Type B pancreatic cell (in vitro differentiated cells): ENCODE measurements around the gene TTC28. TPM values are rescaled to one million over a fixed set of nuclear protein-coding genes. Genes with fewer than 3 reads are reported as not detected.

ENCODE experiments used
- DNase-seq: peaks from one replicate; pipeline ENCODE4 v3.0.0; 2021; ENCODE audit warnings: mixed read lengths; ENCODE audit not compliant: unreplicated experiment; ENCODE audit errors: extremely low spot score
- H3K27ac Mint-ChIP-seq: 2 replicates; pipeline ENCODE4 v1.8.0; 2021; ENCODE audit warnings: mild to moderate bottlenecking, mixed read lengths
- H3K27me3 Mint-ChIP-seq: 2 replicates; pipeline ENCODE4 v1.8.0; 2021; ENCODE audit warnings: mixed read lengths
- H3K36me3 Mint-ChIP-seq: 2 replicates; pipeline ENCODE4 v1.8.0; 2021; ENCODE audit warnings: mixed read lengths
- H3K4me1 Mint-ChIP-seq: one replicate; pipeline ENCODE4 v1.8.0; 2021; ENCODE audit warnings: mixed read lengths; ENCODE audit not compliant: unreplicated experiment
- H3K4me3 Mint-ChIP-seq: 2 replicates; pipeline ENCODE4 v1.8.0; 2021; ENCODE audit warnings: mild to moderate bottlenecking, mixed read lengths
- H3K9me3 Mint-ChIP-seq: 2 replicates; pipeline ENCODE4 v1.8.0; 2021; ENCODE audit warnings: mixed read lengths
- total RNA-seq: library from RNA; stranded (reverse); gene quantifications from 2 replicates; pipeline ENCODE4 v1.2.1, GENCODE V29; 2021; ENCODE audit warnings: low replicate concordance
- TF ChIP-seq, protein P1 (sequence below): fragments of 200-600 bp; sonication (generic); conservative IDR thresholded peaks from 2 replicates; pipeline ENCODE4 v1.5.0; 2021; ENCODE audit warnings: antibody characterized with exemption, mild to moderate bottlenecking

Gene TTC28
- total RNA-seq, 1 donor from 2014 or later: 59.2 TPM

DNA sequence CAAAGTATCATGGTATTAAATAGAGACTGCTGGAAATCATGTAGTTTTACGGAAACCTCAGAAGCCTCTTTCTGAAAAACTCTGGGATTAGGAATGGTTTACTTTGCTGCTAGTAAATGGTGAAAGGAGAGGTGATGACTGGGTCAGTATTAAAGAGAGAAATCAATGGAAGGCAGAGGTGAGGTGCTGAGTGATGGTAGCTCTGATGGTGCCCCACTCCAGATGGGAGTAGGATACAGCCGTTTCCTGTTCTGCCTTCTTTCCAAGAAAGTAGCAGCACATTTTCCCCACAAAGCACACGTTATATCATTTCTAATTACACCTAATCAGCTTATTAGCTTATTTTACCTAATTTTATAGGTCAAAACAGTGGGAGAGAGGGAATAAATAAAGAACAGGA is 493.0 kb downstream of the TTC28 start:
- no peak for DNase-seq
- Mint-ChIP-seq H3K36me3 (peaks cover 5% of the 10 kb centered on the region), H3K27me3 (no peaks in the 10 kb centered on the region), H3K4me1 (peaks cover 19% of the 10 kb centered on the region), H3K9me3 (no peaks in the 10 kb centered on the region), H3K27ac (no peak overlapping the region), H3K4me3 (no peak overlapping the region)
- TF ChIP-seq, protein P1, sequence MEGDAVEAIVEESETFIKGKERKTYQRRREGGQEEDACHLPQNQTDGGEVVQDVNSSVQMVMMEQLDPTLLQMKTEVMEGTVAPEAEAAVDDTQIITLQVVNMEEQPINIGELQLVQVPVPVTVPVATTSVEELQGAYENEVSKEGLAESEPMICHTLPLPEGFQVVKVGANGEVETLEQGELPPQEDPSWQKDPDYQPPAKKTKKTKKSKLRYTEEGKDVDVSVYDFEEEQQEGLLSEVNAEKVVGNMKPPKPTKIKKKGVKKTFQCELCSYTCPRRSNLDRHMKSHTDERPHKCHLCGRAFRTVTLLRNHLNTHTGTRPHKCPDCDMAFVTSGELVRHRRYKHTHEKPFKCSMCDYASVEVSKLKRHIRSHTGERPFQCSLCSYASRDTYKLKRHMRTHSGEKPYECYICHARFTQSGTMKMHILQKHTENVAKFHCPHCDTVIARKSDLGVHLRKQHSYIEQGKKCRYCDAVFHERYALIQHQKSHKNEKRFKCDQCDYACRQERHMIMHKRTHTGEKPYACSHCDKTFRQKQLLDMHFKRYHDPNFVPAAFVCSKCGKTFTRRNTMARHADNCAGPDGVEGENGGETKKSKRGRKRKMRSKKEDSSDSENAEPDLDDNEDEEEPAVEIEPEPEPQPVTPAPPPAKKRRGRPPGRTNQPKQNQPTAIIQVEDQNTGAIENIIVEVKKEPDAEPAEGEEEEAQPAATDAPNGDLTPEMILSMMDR: no peak

DNA sequence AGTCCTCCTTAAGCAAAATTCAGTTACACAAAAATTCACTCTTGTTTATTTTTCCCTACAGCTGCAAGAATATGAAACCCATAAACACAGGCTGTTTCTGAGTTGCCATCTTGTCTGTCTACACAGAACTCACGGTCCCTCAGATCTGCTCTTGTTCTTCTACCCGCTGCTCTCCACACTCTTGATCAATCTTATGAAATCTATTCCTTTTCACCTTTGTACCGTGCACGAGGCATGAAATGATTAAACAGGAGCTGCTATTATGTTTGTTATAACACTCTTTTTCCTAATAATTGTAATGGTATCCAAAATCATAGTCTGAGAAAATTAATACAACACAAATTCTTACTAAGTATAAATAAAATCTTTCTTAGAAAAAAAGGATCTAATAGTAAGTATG is 494.5 kb downstream of the TTC28 start:
- no peaks in the 10 kb centered on the region for H3K36me3 Mint-ChIP-seq
- H3K4me1 Mint-ChIP-seq: peaks cover 24% of the 10 kb centered on the region
- no peaks in the 10 kb centered on the region for H3K9me3 Mint-ChIP-seq
- no peak overlapping the region for H3K27ac Mint-ChIP-seq
- no peak for DNase-seq
- TF ChIP-seq, protein P1: no peak
- no peak overlapping the region for H3K4me3 Mint-ChIP-seq
- no peaks in the 10 kb centered on the region for H3K27me3 Mint-ChIP-seq

DNA sequence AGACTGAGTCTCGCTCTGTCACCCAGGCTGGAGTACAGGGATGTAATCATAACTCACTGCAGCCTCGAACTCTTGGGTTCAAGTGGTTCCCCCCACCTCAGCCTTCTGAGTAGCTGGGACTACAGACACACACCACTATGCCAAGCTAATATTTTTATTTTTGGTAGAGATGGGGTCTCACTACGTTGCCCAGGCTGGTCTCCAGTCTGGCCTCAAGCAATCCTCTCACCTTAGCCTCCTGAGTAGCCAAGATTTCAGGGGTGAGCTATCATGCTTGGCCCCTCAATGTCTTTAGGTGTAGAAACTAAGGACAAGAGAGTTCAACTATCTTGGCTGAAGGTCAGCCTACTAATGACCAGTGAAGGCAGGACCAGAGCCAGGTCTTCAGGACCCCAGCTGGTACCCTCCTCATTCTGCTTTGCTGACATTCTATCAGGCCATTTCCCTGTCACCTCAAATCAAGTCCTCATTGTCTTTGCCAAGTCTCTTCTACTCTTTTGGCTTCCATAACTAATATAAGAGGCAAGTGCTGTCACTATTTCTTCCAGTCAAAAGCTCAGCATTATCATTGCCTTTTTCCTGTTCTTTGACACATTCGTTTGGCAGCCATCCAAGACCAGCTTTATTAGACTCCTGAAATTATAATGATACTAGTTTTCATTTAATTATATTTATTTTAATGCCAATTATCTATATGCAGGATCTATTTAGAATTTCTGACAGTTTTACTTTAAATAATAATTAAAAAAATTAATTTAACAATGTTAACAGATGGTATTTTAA is 496.4 kb downstream of the TTC28 start:
- Mint-ChIP-seq H3K27ac (no peak overlapping the region), H3K9me3 (peaks cover 3% of the 10 kb centered on the region), H3K4me1 (peaks cover 24% of the 10 kb centered on the region), H3K36me3 (no peaks in the 10 kb centered on the region), H3K27me3 (no peaks in the 10 kb centered on the region), H3K4me3 (no peak overlapping the region)
- DNase-seq: no peak
- TF ChIP-seq, protein P1: no peak

DNA sequence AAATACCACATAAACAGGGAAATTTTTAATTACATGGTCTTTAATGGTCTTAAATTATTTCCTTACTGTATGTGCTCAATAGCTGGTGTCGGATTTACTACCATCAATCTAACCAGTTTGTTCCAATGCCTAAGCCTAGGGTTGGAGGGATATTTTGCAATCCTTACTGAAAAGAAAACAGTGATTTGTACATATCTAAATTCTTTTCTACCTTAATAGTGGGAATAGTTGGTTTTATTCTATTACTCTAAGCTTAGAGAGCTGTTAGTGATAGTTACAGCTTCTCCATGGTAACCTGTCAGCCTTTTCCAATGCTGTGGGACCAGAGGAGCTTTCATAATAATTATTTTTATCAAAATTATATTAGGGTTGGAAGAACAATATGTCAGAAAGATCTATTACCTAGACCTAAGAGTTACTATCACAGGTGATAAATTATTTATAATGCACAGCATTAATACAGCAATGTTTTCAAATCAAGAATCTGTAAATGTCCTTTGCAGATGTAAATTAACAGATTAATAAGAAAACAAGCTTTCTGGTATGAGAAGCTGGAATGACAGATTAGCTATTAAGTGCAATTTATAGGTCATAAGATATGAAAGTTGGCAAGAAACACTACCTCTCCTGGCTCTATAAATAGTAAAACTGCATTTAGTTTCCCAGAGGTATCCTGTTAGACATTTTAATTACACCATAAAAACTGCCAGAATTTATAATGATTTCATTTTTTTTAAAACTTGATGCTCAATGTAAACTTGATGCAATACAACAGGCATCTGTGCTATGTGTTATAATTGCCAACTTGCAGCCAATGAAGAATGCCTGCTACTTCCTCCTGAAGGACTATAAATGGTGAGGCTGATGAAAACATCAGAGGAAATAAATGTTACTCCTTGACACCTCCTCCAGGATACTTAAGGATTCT is 498.6 kb downstream of the TTC28 start:
- H3K36me3 Mint-ChIP-seq: peaks cover 3% of the 10 kb centered on the region
- H3K27me3 Mint-ChIP-seq: peaks cover 4% of the 10 kb centered on the region
- peaks cover 10% of the 10 kb centered on the region for H3K4me1 Mint-ChIP-seq
- peaks cover 3% of the 10 kb centered on the region for H3K9me3 Mint-ChIP-seq
- DNase-seq: no peak
- TF ChIP-seq, protein P1: no peak
- no peak overlapping the region for H3K4me3 Mint-ChIP-seq
- no peak overlapping the region for H3K27ac Mint-ChIP-seq

DNA sequence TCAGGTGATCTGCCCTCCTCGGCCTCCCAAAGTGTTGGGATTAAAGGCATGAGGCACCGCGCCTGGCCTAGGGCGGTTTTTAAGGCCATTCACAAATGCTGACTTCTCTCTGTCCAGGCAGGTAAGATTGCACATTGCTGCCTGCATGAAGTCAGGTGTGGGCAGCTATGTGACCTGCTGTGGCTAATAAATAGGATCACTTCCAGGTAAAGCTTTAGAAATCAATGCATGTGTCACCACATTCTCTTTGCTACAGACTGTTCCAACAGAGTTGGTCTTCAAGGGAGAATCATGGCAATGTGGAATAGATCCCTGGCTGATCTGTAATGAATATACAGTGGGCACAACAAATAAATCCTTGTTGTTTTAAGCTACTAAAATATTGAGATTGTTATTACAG is 500.2 kb downstream of the TTC28 start:
- H3K9me3 Mint-ChIP-seq: peaks cover 3% of the 10 kb centered on the region

More for the DNA sequence above, 500.2 kb downstream of the TTC28 start:
- no peak for DNase-seq
- no peak overlapping the region for H3K27ac Mint-ChIP-seq
- H3K4me1 Mint-ChIP-seq: peaks cover 10% of the 10 kb centered on the region
- peaks cover 5% of the 10 kb centered on the region for H3K36me3 Mint-ChIP-seq
- no peak overlapping the region for H3K4me3 Mint-ChIP-seq
- H3K27me3 Mint-ChIP-seq: peaks cover 4% of the 10 kb centered on the region
- TF ChIP-seq, protein P1: no peak
